Measurements from ENCODE around the gene RAPGEF4. TPM values are rescaled to one million over a fixed set of nuclear protein-coding genes. Genes with fewer than 3 reads are reported as not detected.

The RAPGEF4 gene
- total RNA-seq, 1 donor: 0.36 TPM

- H3K27me3 ChIP-seq (ENCODE audit: insufficient read depth, low read length): peaks cover 3% of the 10 kb centered on the region
- H3K4me3 ChIP-seq (ENCODE audit: insufficient read depth, low read length): no peak overlapping the region
- no peak overlapping the region for H3K4me2 ChIP-seq (ENCODE audit: insufficient read depth, low read length)
- H3K36me3 ChIP-seq (ENCODE audit: insufficient read depth, low read length): no peaks in the 10 kb centered on the region
- H4K20me1 ChIP-seq (ENCODE audit: insufficient read depth, low read length): no peaks in the 10 kb centered on the region
- no peaks in the 10 kb centered on the region for H3K9me3 ChIP-seq (ENCODE audit: low read depth, low read length)
- H3K4me1 ChIP-seq (ENCODE audit: insufficient read depth, low read length): peaks cover 4% of the 10 kb centered on the region
- H3K27ac ChIP-seq (ENCODE audit: low read depth, low read length): no peak overlapping the region
- no peaks in the 10 kb centered on the region for H3K79me2 ChIP-seq (ENCODE audit: insufficient read depth, low read length)
- no peak for TF ChIP-seq CTCF (IDR thresholded peaks at IDR 0.05; ENCODE audit: extremely low read depth, low read depth, low read length)
- no peak overlapping the region for H2AFZ ChIP-seq (ENCODE audit: low read length)
- DNase-seq (ENCODE audit: insufficient read length, low spot score, missing footprints): no peak
Measured at GRCh38 chr2:172944022-172944793, 208.6 kb downstream of the RAPGEF4 start.

- H3K27me3 ChIP-seq (ENCODE audit: insufficient read depth, low read length): peaks cover 3% of the 10 kb centered on the region
- H3K79me2 ChIP-seq (ENCODE audit: insufficient read depth, low read length): no peaks in the 10 kb centered on the region
- H3K27ac ChIP-seq (ENCODE audit: low read depth, low read length): no peak overlapping the region
- H4K20me1 ChIP-seq (ENCODE audit: insufficient read depth, low read length): no peaks in the 10 kb centered on the region
- no peak overlapping the region for H3K4me2 ChIP-seq (ENCODE audit: insufficient read depth, low read length)
- DNase-seq (ENCODE audit: insufficient read length, low spot score, missing footprints): no peak
- H2AFZ ChIP-seq (ENCODE audit: low read length): no peak overlapping the region
- peaks cover 4% of the 10 kb centered on the region for H3K4me1 ChIP-seq (ENCODE audit: insufficient read depth, low read length)
- no peaks in the 10 kb centered on the region for H3K9me3 ChIP-seq (ENCODE audit: low read depth, low read length)
- H3K4me3 ChIP-seq (ENCODE audit: insufficient read depth, low read length): no peak overlapping the region
- H3K36me3 ChIP-seq (ENCODE audit: insufficient read depth, low read length): no peaks in the 10 kb centered on the region
- no peak for TF ChIP-seq CTCF (IDR thresholded peaks at IDR 0.05; ENCODE audit: extremely low read depth, low read depth, low read length)
Measured at GRCh38 chr2:172944794-172945509, 209.3 kb downstream of the RAPGEF4 start.

GRCh38 chr2:172945510-172945850, 209.8 kb downstream of the RAPGEF4 start:
- H3K4me3 ChIP-seq (ENCODE audit: insufficient read depth, low read length): no peak overlapping the region
- no peaks in the 10 kb centered on the region for H3K79me2 ChIP-seq (ENCODE audit: insufficient read depth, low read length)
- DNase-seq (ENCODE audit: insufficient read length, low spot score, missing footprints): no peak
- H3K27ac ChIP-seq (ENCODE audit: low read depth, low read length): no peak overlapping the region
- peaks cover 3% of the 10 kb centered on the region for H3K27me3 ChIP-seq (ENCODE audit: insufficient read depth, low read length)
- H3K36me3 ChIP-seq (ENCODE audit: insufficient read depth, low read length): no peaks in the 10 kb centered on the region
- peaks cover 4% of the 10 kb centered on the region for H3K4me1 ChIP-seq (ENCODE audit: insufficient read depth, low read length)
- no peaks in the 10 kb centered on the region for H3K9me3 ChIP-seq (ENCODE audit: low read depth, low read length)
- H4K20me1 ChIP-seq (ENCODE audit: insufficient read depth, low read length): no peaks in the 10 kb centered on the region
- no peak overlapping the region for H3K4me2 ChIP-seq (ENCODE audit: insufficient read depth, low read length)
- TF ChIP-seq CTCF (IDR thresholded peaks at IDR 0.05; ENCODE audit: extremely low read depth, low read depth, low read length): no peak
- no peak overlapping the region for H2AFZ ChIP-seq (ENCODE audit: low read length)

GRCh38 chr2:172947461-172948153, 212.0 kb downstream of the RAPGEF4 start:
- H3K27me3 ChIP-seq (ENCODE audit: insufficient read depth, low read length): peaks cover 3% of the 10 kb centered on the region
- H3K27ac ChIP-seq (ENCODE audit: low read depth, low read length): no peak overlapping the region
- TF ChIP-seq CTCF (IDR thresholded peaks at IDR 0.05; ENCODE audit: extremely low read depth, low read depth, low read length): no peak
- H2AFZ ChIP-seq (ENCODE audit: low read length): no peak overlapping the region
- H4K20me1 ChIP-seq (ENCODE audit: insufficient read depth, low read length): no peaks in the 10 kb centered on the region
- DNase-seq (ENCODE audit: insufficient read length, low spot score, missing footprints): no peak
- no peak overlapping the region for H3K4me2 ChIP-seq (ENCODE audit: insufficient read depth, low read length)
- no peaks in the 10 kb centered on the region for H3K79me2 ChIP-seq (ENCODE audit: insufficient read depth, low read length)
- no peaks in the 10 kb centered on the region for H3K9me3 ChIP-seq (ENCODE audit: low read depth, low read length)
- peaks cover 4% of the 10 kb centered on the region for H3K4me1 ChIP-seq (ENCODE audit: insufficient read depth, low read length)
- no peaks in the 10 kb centered on the region for H3K36me3 ChIP-seq (ENCODE audit: insufficient read depth, low read length)
- no peak overlapping the region for H3K4me3 ChIP-seq (ENCODE audit: insufficient read depth, low read length)
